ENCODE results near the gene TPK1.

Gene TPK1

GRCh38 chr7:144769352-144769751 is 66.5 kb downstream of the TPK1 start:
- TF ChIP-seq CTCF (IDR thresholded peaks at IDR 0.05; ENCODE audit: borderline replicate concordance, insufficient read depth, low read depth, low read length), result no peak
- H3K4me3 ChIP-seq (ENCODE audit: low read depth, low read length), result no peak overlapping the region

- no peak for TF ChIP-seq CTCF (IDR thresholded peaks at IDR 0.05; ENCODE audit: borderline replicate concordance, insufficient read depth, low read depth, low read length)
- no peak overlapping the region for H3K4me3 ChIP-seq (ENCODE audit: low read depth, low read length)
Measured at GRCh38 chr7:144768633-144769032, 67.2 kb downstream of the TPK1 start.

- no peak overlapping the region for H3K4me3 ChIP-seq (ENCODE audit: low read depth, low read length)
- no peak for TF ChIP-seq CTCF (IDR thresholded peaks at IDR 0.05; ENCODE audit: borderline replicate concordance, insufficient read depth, low read depth, low read length)
Measured at GRCh38 chr7:144763291-144763690, 72.6 kb downstream of the TPK1 start.

- no peak overlapping the region for H3K4me3 ChIP-seq (ENCODE audit: low read depth, low read length)
- TF ChIP-seq CTCF (IDR thresholded peaks at IDR 0.05; ENCODE audit: borderline replicate concordance, insufficient read depth, low read depth, low read length), result no peak
Measured at GRCh38 chr7:144762853-144763252, 73.0 kb downstream of the TPK1 start.

GRCh38 chr7:144761493-144761892 is 74.4 kb downstream of the TPK1 start:
- TF ChIP-seq CTCF (IDR thresholded peaks at IDR 0.05; ENCODE audit: borderline replicate concordance, insufficient read depth, low read depth, low read length), result no peak
- H3K4me3 ChIP-seq (ENCODE audit: low read depth, low read length), result no peak overlapping the region

- TF ChIP-seq CTCF (IDR thresholded peaks at IDR 0.05; ENCODE audit: borderline replicate concordance, insufficient read depth, low read depth, low read length), result no peak
Measured at GRCh38 chr7:144759653-144760052, 76.2 kb downstream of the TPK1 start.

GRCh38 chr7:144747936-144748335 is 87.9 kb downstream of the TPK1 start:
- no peak for TF ChIP-seq CTCF (IDR thresholded peaks at IDR 0.05; ENCODE audit: borderline replicate concordance, insufficient read depth, low read depth, low read length)
- H3K4me3 ChIP-seq (ENCODE audit: low read depth, low read length), result no peak overlapping the region

More at GRCh38 chr7:144759653-144760052, 76.2 kb downstream of the TPK1 start:
- no peak overlapping the region for H3K4me3 ChIP-seq (ENCODE audit: low read depth, low read length)

Measured in GM12875 (cell line).